ENCODE data around the gene SLC25A21. TPM values are rescaled to one million over a fixed set of nuclear protein-coding genes. Genes with fewer than 3 reads are reported as not detected.

SLC25A21 gene
- total RNA-seq: 2.9 and 17.3 TPM in 2 replicates

DNA sequence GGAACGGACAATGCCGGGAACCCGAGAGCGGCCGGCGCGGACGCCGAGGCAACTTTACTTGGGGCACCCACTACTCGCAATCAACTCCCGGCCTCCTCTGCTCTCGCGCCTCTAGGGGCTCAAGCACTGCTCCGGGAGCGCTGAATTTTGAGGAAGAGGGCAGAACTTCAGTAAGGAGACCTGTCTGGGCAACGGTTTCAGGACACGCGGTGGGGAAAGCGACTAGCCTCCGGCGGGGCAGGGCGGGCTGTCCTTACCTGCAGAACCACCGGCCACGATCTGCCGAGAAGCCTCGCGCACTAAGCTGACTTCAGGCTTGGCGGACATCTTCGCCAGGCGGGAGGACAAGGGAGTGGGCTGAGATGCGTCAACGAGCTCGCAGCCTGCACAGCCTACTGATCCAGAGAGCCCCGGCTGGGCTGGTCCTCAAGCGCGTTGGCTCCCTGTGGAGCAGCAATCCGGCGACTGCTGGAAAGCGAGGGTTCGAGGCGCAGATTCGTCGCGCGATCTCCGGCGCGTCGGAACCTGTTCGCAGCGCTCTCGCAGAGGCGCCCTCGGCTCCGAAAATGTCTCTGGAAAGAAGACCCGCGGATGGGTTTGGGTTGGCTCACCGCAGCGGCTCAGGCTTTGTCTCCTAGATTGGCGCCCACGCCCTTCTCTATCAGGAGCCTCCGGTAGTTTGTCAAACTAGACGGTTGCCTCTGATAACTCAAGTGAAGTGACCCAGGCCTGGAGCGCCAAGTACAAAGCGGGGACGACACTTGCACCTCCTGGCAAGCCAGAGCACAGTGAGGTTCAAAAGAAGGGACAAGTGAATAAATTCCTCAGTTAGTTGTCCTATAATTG, at the start of gene SLC25A21:
Gene SLC25A21, minus strand, starts transcription at position 583 of the 846 bp plus-strand sequence.

DNA sequence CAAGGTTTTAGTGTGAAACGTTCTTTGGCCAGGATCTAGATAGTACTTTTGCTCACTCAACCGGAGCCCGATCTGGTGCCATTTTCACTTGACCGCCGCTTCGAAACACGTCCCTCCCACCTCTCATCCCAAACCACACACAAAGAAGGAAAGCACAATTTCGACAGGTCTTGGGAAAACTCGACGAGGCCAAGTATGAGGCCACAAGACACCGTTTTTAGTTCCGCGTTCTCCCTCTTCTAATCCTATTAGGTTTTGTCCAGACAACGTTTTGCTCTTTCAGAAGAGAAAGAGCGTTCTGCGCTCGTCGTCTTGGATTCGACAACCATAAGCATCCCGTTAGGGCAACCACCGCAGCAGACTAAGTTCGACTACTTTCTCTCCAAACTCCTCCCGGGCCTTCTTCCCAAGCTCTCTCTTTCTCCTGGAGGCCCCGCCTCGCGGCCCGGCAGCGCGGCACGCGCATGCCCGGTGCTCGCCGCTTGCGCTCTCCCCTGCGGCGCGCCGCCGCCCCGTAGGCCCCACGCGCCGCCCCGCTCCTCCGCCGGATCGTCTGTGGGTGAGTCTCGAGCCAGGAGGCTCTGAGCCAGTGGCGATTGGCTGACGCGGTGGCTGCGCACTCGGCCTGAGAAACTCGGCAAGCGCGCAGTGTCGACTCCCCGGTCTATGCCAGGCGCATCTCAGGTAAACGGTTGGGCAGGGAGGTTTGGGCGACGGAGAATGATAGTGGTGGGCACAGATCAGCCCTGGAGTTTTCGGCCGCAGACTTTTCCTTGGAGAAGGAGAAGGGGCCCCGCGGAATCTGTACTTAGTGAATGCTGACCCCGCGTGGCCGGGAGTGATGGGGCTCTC, 25.2 kb upstream of the SLC25A21 start, which contains the start of gene MIPOL1:
Gene MIPOL1, plus strand, starts transcription at position 517 of the 852 bp plus-strand sequence. CDS start 49,952 bp downstream, outside the sequence.

DNA sequence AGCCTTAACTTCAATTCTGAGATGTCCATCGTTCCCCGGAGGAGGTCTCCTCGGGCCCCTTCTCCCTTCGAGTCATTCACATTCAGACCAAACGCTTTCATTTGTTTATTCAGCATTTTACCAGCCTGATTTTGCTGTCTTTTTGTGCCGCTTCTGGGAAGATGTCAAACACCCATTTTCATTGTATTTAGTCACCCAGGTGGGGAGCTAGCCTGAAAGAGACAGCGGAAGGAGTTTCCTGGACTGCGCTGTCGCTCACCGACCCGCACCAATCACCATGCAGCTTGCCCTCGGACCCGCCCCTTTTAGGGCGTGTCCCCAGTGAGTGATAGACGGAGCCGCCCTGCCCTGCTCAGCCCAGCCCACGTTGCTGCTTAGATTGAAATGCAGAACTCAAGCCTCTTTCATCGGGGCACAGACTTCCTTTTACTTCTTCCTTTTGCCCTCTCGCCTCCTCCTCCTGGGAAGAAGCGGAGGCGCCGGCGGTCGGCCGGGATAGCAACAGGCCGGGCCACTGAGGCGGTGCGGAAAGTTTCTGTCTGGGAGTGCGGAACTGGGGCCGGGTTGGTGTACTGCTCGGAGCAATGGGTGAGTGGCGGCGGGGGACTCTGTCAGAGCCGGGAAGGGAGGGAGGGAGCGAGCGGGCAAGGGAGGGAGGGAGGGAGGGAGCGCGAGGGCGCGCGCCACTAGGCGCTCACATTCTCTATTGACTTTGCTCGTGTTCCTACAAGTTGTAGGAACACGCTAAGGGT, 510.7 kb downstream of the SLC25A21 start, which contains the start of gene PAX9:
Gene PAX9, plus strand, starts transcription at position 355 of the 752 bp plus-strand sequence. Its CDS starts 230 bp downstream, at position 585.

Other genes starting within 250 kb of the SLC25A21 start
- gene MIPOL1, start 25.3 kb upstream of the SLC25A21 start, total RNA-seq: 17.1 and 19.9 TPM in 2 replicates

All from uterine smooth muscle cell (primary cell).